H1 (cell line): Measurements from ENCODE around the gene NR4A1. TPM values are rescaled to one million over a fixed set of nuclear protein-coding genes. Genes with fewer than 3 reads are reported as not detected.

Experiments used
- CTCF ChIA-PET: fragments of 300-600 bp; sonication (Branson Sonifier 250); formaldehyde crosslinking; loops from one replicate; lab custom pipeline; 2021; ENCODE audit not compliant: partially characterized antibody; lab: Charles Lee
- POLR2A ChIA-PET: fragments of 300-600 bp; sonication (Branson Sonifier 250); formaldehyde crosslinking; loops from one replicate; lab custom pipeline; 2021; ENCODE audit warnings: inconsistent platforms; ENCODE audit not compliant: partially characterized antibody; lab: Charles Lee
- DNase-seq, 2 experiments: peaks; one replicate each; pipeline versions ENCODE4 v3.0.0 to v3.0.0-alpha.2; 2010 to 2022; ENCODE audit warnings: low spot score in 2 of 2, low read depth in 1 of 2, mixed read lengths in 1 of 2
- FAIRE-seq: peaks from 2 replicates; lab custom pipeline; 2011; peaks lifted over from hg19 to GRCh38; lab: Jason Lieb, UNC
- H2AFZ ChIP-seq: 2 replicates; pipeline ENCODE4 v1.8.1; 2012; ENCODE audit warnings: low read length, inconsistent platforms
- H2AK5ac ChIP-seq: 2 replicates; pipeline ENCODE4 v1.6.1; 2013; ENCODE audit warnings: low read depth, low read length
- H2BK120ac ChIP-seq: replicated peaks from 2 replicates; pipeline ENCODE3; 2013; ENCODE audit warnings: low read depth, low read length, inconsistent platforms
- H2BK12ac ChIP-seq: 2 replicates; pipeline ENCODE4 v1.6.1; 2013; ENCODE audit warnings: low read depth, low read length
- H2BK15ac ChIP-seq: 2 replicates; pipeline ENCODE4 v1.6.1; 2013; ENCODE audit warnings: low read length
- H2BK20ac ChIP-seq: 2 replicates; pipeline ENCODE4 v1.6.1; 2013; ENCODE audit warnings: low read length
- H2BK5ac ChIP-seq: 2 replicates; pipeline ENCODE4 v1.6.1; 2013; ENCODE audit warnings: low read depth, low read length
- H3K14ac ChIP-seq: 2 replicates; pipeline ENCODE4 v1.6.1; 2013; ENCODE audit warnings: inconsistent platforms; ENCODE audit not compliant: insufficient read length
- H3K18ac ChIP-seq: 2 replicates; pipeline ENCODE4 v1.6.1; 2013; ENCODE audit warnings: low read length; ENCODE audit errors: extremely low read depth
- H3K23ac ChIP-seq: 2 replicates; pipeline ENCODE4 v1.6.1; 2013; ENCODE audit warnings: inconsistent platforms; ENCODE audit not compliant: insufficient read length
- H3K23me2 ChIP-seq: 2 replicates; pipeline ENCODE4 v1.6.1; 2013; ENCODE audit warnings: low read depth, low read length
- H3K27ac ChIP-seq: 2 replicates; pipeline ENCODE4 v1.6.1; 2011; ENCODE audit warnings: low read depth, low read length, inconsistent platforms
- H3K27me3 ChIP-seq, 4 experiments: replicated peaks in 1 of 4; 1 replicate in 1 of 4; 2 replicates in 3 of 4; pipeline versions ENCODE4 v1.6.1 to v1.8.1; 2011 to 2013; ENCODE audit warnings: low read length in 3 of 4, mild to moderate bottlenecking in 3 of 4, inconsistent platforms in 2 of 4, mixed read lengths in 2 of 4, moderate library complexity in 1 of 4; ENCODE audit not compliant: control insufficient read depth in 3 of 4, insufficient read depth in 3 of 4; ENCODE audit errors: extremely low read depth in 1 of 4
- H3K36me3 ChIP-seq, 4 experiments: 2 replicates each; pipeline versions ENCODE4 v1.6.1 to v1.8.1; 2011 to 2013; ENCODE audit warnings: mild to moderate bottlenecking in 4 of 4, low read length in 3 of 4, moderate library complexity in 2 of 4, control low read depth in 1 of 4, inconsistent platforms in 1 of 4; ENCODE audit not compliant: insufficient read depth in 4 of 4, control insufficient read depth in 2 of 4
- H3K4ac ChIP-seq: replicated peaks from 2 replicates; pipeline ENCODE3; 2013; ENCODE audit warnings: low read length, low read depth, mixed read lengths, inconsistent platforms; ENCODE audit not compliant: insufficient read length
- H3K4me1 ChIP-seq, 4 experiments: replicated peaks in 1 of 4; 1 replicate in 1 of 4; 2 replicates in 3 of 4; pipeline versions ENCODE4 v1.6.1 to v1.8.1; 2011 to 2013; ENCODE audit warnings: low read length in 3 of 4, inconsistent platforms in 2 of 4, mixed read lengths in 1 of 4; ENCODE audit not compliant: insufficient read depth in 4 of 4, control insufficient read depth in 3 of 4
- H3K4me2 ChIP-seq, 2 experiments: 2 replicates each; pipeline versions ENCODE4 v1.6.1 to v1.8.1; 2011 to 2013; ENCODE audit warnings: low read depth in 2 of 2, low read length in 2 of 2, control low read depth in 1 of 2, inconsistent platforms in 1 of 2, mild to moderate bottlenecking in 1 of 2; ENCODE audit not compliant: insufficient read depth in 1 of 2
- H3K4me3 ChIP-seq, 4 experiments: fragments of 200-600, 300-600 bp in 1 of 4; sonication (generic), shearing (Covaris generic), sonication (Bioruptor Twin) in 1 of 4; 2 replicates each; pipeline versions ENCODE4 v1.5.1 to v1.8.1; 2011 to 2016; ENCODE audit warnings: low read length in 4 of 4, low read depth in 3 of 4, control low read depth in 2 of 4, inconsistent platforms in 2 of 4, mild to moderate bottlenecking in 2 of 4, mixed read lengths in 1 of 4, moderate library complexity in 1 of 4; ENCODE audit not compliant: insufficient read depth in 2 of 4; ENCODE audit errors: extremely low read depth in 1 of 4
- H3K56ac ChIP-seq: replicated peaks from 2 replicates; pipeline ENCODE3; 2013; ENCODE audit warnings: low read depth, mild to moderate bottlenecking, mixed read lengths, low read length, inconsistent platforms; ENCODE audit not compliant: insufficient read length
- H3K79me1 ChIP-seq: 2 replicates; pipeline ENCODE4 v1.6.1; 2013; ENCODE audit warnings: low read depth, low read length, control low read depth
- H3K79me2 ChIP-seq, 2 experiments: 2 replicates each; pipeline versions ENCODE4 v1.6.1 to v1.8.1; 2012 to 2013; ENCODE audit warnings: low read length in 2 of 2, mild to moderate bottlenecking in 2 of 2, inconsistent platforms in 1 of 2; ENCODE audit not compliant: insufficient read depth in 2 of 2, control insufficient read depth in 1 of 2
- H3K9ac ChIP-seq, 4 experiments: replicated peaks in 1 of 4; 1 replicate in 1 of 4; 2 replicates in 3 of 4; pipeline versions ENCODE4 v1.6.1 to v1.8.1; 2011 to 2013; ENCODE audit warnings: low read depth in 3 of 4, low read length in 3 of 4, control low read depth in 2 of 4, mild to moderate bottlenecking in 2 of 4, moderate library complexity in 2 of 4, inconsistent platforms in 1 of 4; ENCODE audit errors: extremely low read depth in 1 of 4
- H3K9me3 ChIP-seq, 2 experiments: 2 replicates each; pipeline versions ENCODE4 v1.6.1 to v1.8.1; 2012 to 2013; ENCODE audit warnings: mild to moderate bottlenecking in 2 of 2, moderate library complexity in 2 of 2, control low read depth in 1 of 2, inconsistent platforms in 1 of 2, low read depth in 1 of 2, low read length in 1 of 2, mixed read lengths in 1 of 2; ENCODE audit not compliant: insufficient read depth in 2 of 2
- H4K20me1 ChIP-seq, 2 experiments: replicated peaks in 1 of 2; 2 replicates each; pipeline versions ENCODE3 to v1.8.1; 2011 to 2013; ENCODE audit warnings: inconsistent platforms in 2 of 2, low read length in 2 of 2, mild to moderate bottlenecking in 1 of 2; ENCODE audit not compliant: insufficient read depth in 2 of 2, control insufficient read depth in 1 of 2
- H4K5ac ChIP-seq: 2 replicates; pipeline ENCODE4 v1.6.1; 2013; ENCODE audit warnings: low read length, low read depth, mixed read lengths, inconsistent platforms; ENCODE audit not compliant: insufficient read length
- H4K8ac ChIP-seq: 2 replicates; pipeline ENCODE4 v1.8.0; 2013; ENCODE audit warnings: mild to moderate bottlenecking, moderate library complexity, low read length, inconsistent platforms; ENCODE audit not compliant: insufficient read depth; ENCODE audit errors: extremely low read depth
- H4K91ac ChIP-seq: replicated peaks from 2 replicates; pipeline ENCODE3; 2013; ENCODE audit warnings: low read length, mixed read lengths, inconsistent platforms; ENCODE audit not compliant: insufficient read length
- EZH2 ChIP-seq: fragments of 200-600 bp; sonication (generic); IDR thresholded peaks from 2 replicates; pipeline ENCODE4 v1.7.1; 2012; ENCODE audit warnings: low read depth, mild to moderate bottlenecking, moderate library complexity, low read length, inconsistent platforms; ENCODE audit not compliant: severe bottlenecking
- POU5F1 ChIP-seq: IDR thresholded peaks from 2 replicates; pipeline ENCODE4 v1.6.1; 2011; ENCODE audit warnings: low read depth, mild to moderate bottlenecking, low read length, moderate library complexity
- SUZ12 ChIP-seq: fragments of 200-600 bp; sonication (generic); IDR thresholded peaks from 2 replicates; pipeline ENCODE4 v1.6.1; 2012; ENCODE audit warnings: mild to moderate bottlenecking, inconsistent platforms, low read length, moderate library complexity, mixed read lengths
- WGBS, 2 experiments: shearing (Covaris generic) in 1 of 2; methylation state at CpG; one replicate each; pipeline versions ENCODE4 v1.1.6 to v1.1.7; 2013 to 2015; ENCODE audit warnings: low lambda C conversion rate in 2 of 2, mixed read lengths in 2 of 2, inconsistent platforms in 1 of 2, low coverage in 1 of 2, missing lambda C conversion rate in 1 of 2; ENCODE audit not compliant: insufficient replicate concordance in 2 of 2, insufficient coverage in 1 of 2, insufficient read length in 1 of 2; ENCODE audit errors: extremely low coverage in 1 of 2, missing lambda C conversion rate in 1 of 2; 5-methylcytosine and 5-hydroxymethylcytosine counted together
- polyA plus RNA-seq, 7 experiments: library from polyadenylated mRNA; depleted of rRNA in 3 of 7; stranded (reverse) in 5 of 7; unstranded in 2 of 7; fragments of >200 nt in 5 of 7; fragments of 200-250 nt in 2 of 7; gene quantifications; 1 replicate in 5 of 7; 2 replicates in 1 of 7; 4 replicates in 1 of 7; pipeline versions ENCODE4 v1.2.1 to v1.2.3, GENCODE V29; 2011 to 2013; ENCODE audit warnings: missing spikeins in 2 of 7, mixed read lengths in 2 of 7
- total RNA-seq: library from RNA; stranded (reverse); fragmentation: NEBNext Ultra II Directional; extraction: Animal tissue kit (Norgen Biotek cat#: 25700); gene quantifications from 2 replicates; pipeline ENCODE4 v1.2.1, GENCODE V29; 2021

NR4A1 gene
- total and polyA plus RNA-seq, 2 of the 8 experiments (the other 6 are each of a cell fraction or from before 2014, with no cell fraction given), result 18.7 to 23.3 TPM

- Histone ChIP-seq H3K4me2 (peak overlapping the region; percentile 22 to 38; a peak in 1 of 4 replicates), H3K79me1 (no peaks in the 10 kb centered on the region), H3K4ac (no peak overlapping the region), H2BK120ac (no peak overlapping the region), H2AK5ac (0 out of 2 replicates have a peak overlapping the region, but pooled peaks have one; percentile 34), H3K27ac (no peak overlapping the region), H2BK5ac (no peak overlapping the region), H2BK15ac (0 out of 2 replicates have a peak overlapping the region, but pooled peaks have one; percentile 37), H4K20me1 (peaks cover 0 to 3% of the 10 kb centered on the region in 2 experiments), H3K4me3 (no peak overlapping the region), H2BK20ac (no peak overlapping the region), H3K4me1 (peaks cover 5 to 35% (median 23%) of the 10 kb centered on the region in 4 experiments), H3K36me3 (no peaks in the 10 kb centered on the region; a peak in 1 of 8 replicates), H3K14ac (no peak overlapping the region), H3K27me3 (peaks cover 1 to 49% (median 31%) of the 10 kb centered on the region in 4 experiments), H3K9me3 (no peaks in the 10 kb centered on the region), H3K23ac (no peak overlapping the region), H4K8ac (no peak overlapping the region), H3K79me2 (no peaks in the 10 kb centered on the region), H3K18ac (no peak overlapping the region; the same call in none of the 2 replicates), H3K23me2 (no peaks in the 10 kb centered on the region; the same call in 1 of the 2 replicates), H4K5ac (no peak overlapping the region), H2AFZ (no peak overlapping the region), H2BK12ac (no peak overlapping the region), H3K56ac (no peak overlapping the region), H4K91ac (no peak overlapping the region), H3K9ac (no peak overlapping the region)
- DNase-seq, result no peak
- CTCF ChIA-PET, result interaction anchor here (0.8 to 38.2 kb wide), 5 partner anchors 11 to 271 kb away, joined by 3 to 1249 read pairs (median 1022); partner anchors contain the start of genes ATG101, NR4A1, SMIM41 and TAMALIN
- WGBS, 2 experiments, result 83% methylated on average over 16 of the region's 16 CpGs; no CpG with 5 or more reads in 1 of the 2 experiments
- POLR2A ChIA-PET, result interaction anchor here (1.2 to 4.3 kb wide), 4 partner anchors 9 to 65 kb away, joined by 3 to 31 read pairs (median 4); partner anchors contain the start of gene TAMALIN
- TF ChIP-seq POU5F1 (no peak), SUZ12 (0 out of 2 replicates have a peak, but pooled peaks have one; percentile 1), EZH2 (peak; percentile 8)
- TF ChIP-seq, all 59 proteins: peak for 2
- FAIRE-seq, result no peak
Observed at GRCh38 chr12:52013626-52014310, 37.5 kb upstream of the NR4A1 start.
